OCI-LY1 (cell line): ENCODE results near the gene GABRA5.

Source experiments
- H2AFZ ChIP-seq: fragments of 200-600 bp; sonication (generic), shearing (Covaris generic); 2 replicates; pipeline ENCODE4 v1.6.0; 2014; ENCODE audit warnings: antibody characterized with exemption, mild to moderate bottlenecking, low read length
- H3F3A ChIP-seq: fragments of 200-600 bp; sonication (generic), shearing (Covaris generic); 2 replicates; pipeline ENCODE4 v1.6.0; 2014; ENCODE audit warnings: mild to moderate bottlenecking, antibody characterized with exemption, low read length, moderate library complexity; ENCODE audit not compliant: insufficient read depth
- H3K27ac ChIP-seq: fragments of 200-600 bp; sonication (generic); 2 replicates; pipeline ENCODE4 v1.5.1; 2014; ENCODE audit warnings: low read length, mixed run types, mild to moderate bottlenecking, low read depth; ENCODE audit not compliant: poor library complexity, severe bottlenecking
- H3K27me3 ChIP-seq: fragments of 200-600 bp; sonication (generic); 2 replicates; pipeline ENCODE4 v1.6.0; 2014; ENCODE audit warnings: antibody characterized with exemption, mild to moderate bottlenecking, low read length, moderate library complexity; ENCODE audit not compliant: insufficient read depth
- H3K36me3 ChIP-seq: fragments of 200-600 bp; sonication (generic); 2 replicates; pipeline ENCODE4 v1.6.1; 2014; ENCODE audit warnings: mild to moderate bottlenecking, antibody characterized with exemption, low read length, moderate library complexity, mixed read lengths; ENCODE audit not compliant: insufficient read depth
- H3K4me1 ChIP-seq: fragments of 200-600 bp; sonication (generic); 2 replicates; pipeline ENCODE4 v1.5.1; 2014; ENCODE audit warnings: mild to moderate bottlenecking, low read length, moderate library complexity; ENCODE audit not compliant: insufficient read depth, severe bottlenecking
- H3K4me2 ChIP-seq: fragments of 200-600 bp; sonication (generic), shearing (Covaris generic); 2 replicates; pipeline ENCODE4 v1.6.1; 2014; ENCODE audit warnings: low read length
- H3K4me3 ChIP-seq: fragments of 200-600 bp; sonication (generic); 2 replicates; pipeline ENCODE4 v1.5.1; 2014; ENCODE audit warnings: low read length, low read depth, mild to moderate bottlenecking, mixed read lengths; ENCODE audit not compliant: poor library complexity, severe bottlenecking
- H3K79me2 ChIP-seq: fragments of 200-600 bp; shearing (Covaris generic); 2 replicates; pipeline ENCODE4 v1.6.1; 2016; ENCODE audit warnings: mixed run types, low read length, mixed read lengths; ENCODE audit not compliant: insufficient read depth
- H3K9ac ChIP-seq: fragments of 200-600 bp; sonication (generic), shearing (Covaris generic); 2 replicates; pipeline ENCODE4 v1.6.1; 2014; ENCODE audit warnings: mild to moderate bottlenecking, low read length, mixed read lengths
- H3K9me2 ChIP-seq: fragments of 200-600 bp; sonication (generic), shearing (Covaris generic); 2 replicates; pipeline ENCODE4 v1.6.1; 2014; ENCODE audit warnings: low read depth, mild to moderate bottlenecking, low read length, mixed read lengths
- H3K9me3 ChIP-seq: fragments of 200-600 bp; shearing (Covaris generic); 2 replicates; pipeline ENCODE4 v1.6.1; 2014; ENCODE audit warnings: low read length, mixed read lengths
- H4K20me1 ChIP-seq: fragments of 200-600 bp; sonication (generic), shearing (Covaris generic); 2 replicates; pipeline ENCODE4 v1.6.0; 2016; ENCODE audit warnings: mild to moderate bottlenecking, low read length; ENCODE audit not compliant: insufficient read depth
- EZH2 ChIP-seq: fragments of 200-600 bp; sonication (generic), shearing (Covaris generic); IDR thresholded peaks from 2 replicates; pipeline ENCODE4 v1.8.0; 2017; ENCODE audit warnings: borderline replicate concordance, mixed run types, mild to moderate bottlenecking, antibody characterized with exemption, low read length, moderate library complexity, mixed read lengths
- TF ChIP-seq, protein P1 (sequence below): fragments of 200-600 bp; sonication (generic), shearing (Covaris generic); IDR thresholded peaks from 2 replicates; pipeline ENCODE4 v1.5.1; 2017; ENCODE audit warnings: mild to moderate bottlenecking, antibody characterized with exemption, low read length, moderate library complexity, mixed read lengths

Gene GABRA5

DNA sequence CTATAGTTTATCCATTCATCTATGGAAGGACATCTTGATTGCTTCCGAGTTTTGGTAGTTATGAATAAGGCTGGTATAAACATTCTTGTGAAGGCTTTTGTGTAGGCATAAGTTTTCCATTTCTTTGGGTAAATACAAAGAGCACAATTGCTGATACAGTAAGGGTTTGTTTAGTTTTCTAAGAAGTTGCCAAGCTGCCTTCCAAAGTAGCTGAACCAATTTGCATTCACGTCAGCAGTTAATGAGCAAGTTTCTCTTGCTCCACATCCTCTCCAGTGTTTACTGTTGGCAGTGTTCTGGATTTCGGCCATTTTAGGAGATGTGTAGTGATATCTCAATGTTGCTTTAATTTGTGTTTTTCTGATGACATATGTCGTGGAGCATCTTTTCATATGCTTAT, 34.2 kb downstream of the GABRA5 start:
- no peak overlapping the region for H3K4me3 ChIP-seq
- no peak overlapping the region for H2AFZ ChIP-seq
- H3K4me1 ChIP-seq: no peaks in the 10 kb centered on the region
- H4K20me1 ChIP-seq: no peaks in the 10 kb centered on the region
- H3K79me2 ChIP-seq: no peaks in the 10 kb centered on the region
- no peak overlapping the region for H3K27ac ChIP-seq
- H3K9ac ChIP-seq: no peak overlapping the region
- no peaks in the 10 kb centered on the region for H3K9me2 ChIP-seq
- H3F3A ChIP-seq: no peaks in the 10 kb centered on the region
- H3K9me3 ChIP-seq: 0 out of 2 replicates have a peak, but pooled peaks cover 3% of the 10 kb centered on the region
- TF ChIP-seq, protein P1, sequence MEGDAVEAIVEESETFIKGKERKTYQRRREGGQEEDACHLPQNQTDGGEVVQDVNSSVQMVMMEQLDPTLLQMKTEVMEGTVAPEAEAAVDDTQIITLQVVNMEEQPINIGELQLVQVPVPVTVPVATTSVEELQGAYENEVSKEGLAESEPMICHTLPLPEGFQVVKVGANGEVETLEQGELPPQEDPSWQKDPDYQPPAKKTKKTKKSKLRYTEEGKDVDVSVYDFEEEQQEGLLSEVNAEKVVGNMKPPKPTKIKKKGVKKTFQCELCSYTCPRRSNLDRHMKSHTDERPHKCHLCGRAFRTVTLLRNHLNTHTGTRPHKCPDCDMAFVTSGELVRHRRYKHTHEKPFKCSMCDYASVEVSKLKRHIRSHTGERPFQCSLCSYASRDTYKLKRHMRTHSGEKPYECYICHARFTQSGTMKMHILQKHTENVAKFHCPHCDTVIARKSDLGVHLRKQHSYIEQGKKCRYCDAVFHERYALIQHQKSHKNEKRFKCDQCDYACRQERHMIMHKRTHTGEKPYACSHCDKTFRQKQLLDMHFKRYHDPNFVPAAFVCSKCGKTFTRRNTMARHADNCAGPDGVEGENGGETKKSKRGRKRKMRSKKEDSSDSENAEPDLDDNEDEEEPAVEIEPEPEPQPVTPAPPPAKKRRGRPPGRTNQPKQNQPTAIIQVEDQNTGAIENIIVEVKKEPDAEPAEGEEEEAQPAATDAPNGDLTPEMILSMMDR: no peak
- TF ChIP-seq EZH2: no peak
- no peak overlapping the region for H3K4me2 ChIP-seq
- no peaks in the 10 kb centered on the region for H3K36me3 ChIP-seq
- H3K27me3 ChIP-seq: no peaks in the 10 kb centered on the region

DNA sequence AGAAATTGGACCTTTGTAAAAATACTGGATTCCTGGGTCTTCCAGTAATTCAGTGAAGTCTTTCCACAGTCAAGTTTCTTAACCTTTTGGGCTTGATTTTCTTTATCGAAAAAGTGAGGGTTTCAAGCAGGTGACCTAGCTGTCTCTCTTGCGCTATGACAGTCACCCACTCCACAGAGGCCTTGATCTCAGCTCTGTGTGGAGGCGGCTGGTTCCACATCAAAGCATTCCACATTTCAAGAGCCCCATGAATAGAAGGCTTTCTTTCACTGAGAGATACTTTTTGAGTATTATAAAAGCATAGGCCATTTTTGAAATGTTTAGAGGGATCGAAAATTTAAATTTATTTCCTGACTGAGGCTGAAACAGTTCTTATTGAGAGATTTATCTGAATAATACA, 43.9 kb downstream of the GABRA5 start:
- no peak overlapping the region for H2AFZ ChIP-seq
- no peak overlapping the region for H3K4me3 ChIP-seq
- H3K36me3 ChIP-seq: no peaks in the 10 kb centered on the region
- no peak overlapping the region for H3K27ac ChIP-seq
- H3K4me1 ChIP-seq: no peaks in the 10 kb centered on the region
- TF ChIP-seq, protein P1: no peak
- no peak for TF ChIP-seq EZH2
- H3K79me2 ChIP-seq: no peaks in the 10 kb centered on the region
- H3F3A ChIP-seq: no peaks in the 10 kb centered on the region
- no peaks in the 10 kb centered on the region for H3K9me3 ChIP-seq
- H3K9me2 ChIP-seq: no peaks in the 10 kb centered on the region
- H3K4me2 ChIP-seq: no peak overlapping the region
- no peaks in the 10 kb centered on the region for H3K27me3 ChIP-seq
- H4K20me1 ChIP-seq: no peaks in the 10 kb centered on the region
- H3K9ac ChIP-seq: no peak overlapping the region

DNA sequence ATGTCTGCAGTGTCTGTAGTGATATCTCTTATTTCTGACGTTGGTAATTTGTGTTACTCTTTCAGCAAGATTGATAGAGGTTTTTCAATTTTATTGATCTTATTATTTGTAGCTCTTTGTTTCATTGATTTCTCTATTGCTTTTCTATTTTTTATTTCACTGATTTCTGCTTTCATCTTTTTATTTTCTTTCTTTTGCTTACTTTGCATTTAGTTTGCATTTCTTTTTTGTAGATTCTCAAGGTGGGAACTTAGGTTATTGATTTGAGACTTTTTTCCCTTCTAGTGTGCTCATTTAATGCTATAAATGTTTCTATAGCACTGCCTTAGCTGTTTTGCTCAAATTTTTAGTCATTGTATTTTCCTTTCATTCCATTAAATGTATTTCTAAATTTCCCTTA, 54.6 kb downstream of the GABRA5 start:
- Histone ChIP-seq H3K36me3 (no peaks in the 10 kb centered on the region), H3K79me2 (no peaks in the 10 kb centered on the region), H3K4me2 (no peak overlapping the region), H3K27ac (no peak overlapping the region), H4K20me1 (no peaks in the 10 kb centered on the region), H3K4me1 (no peaks in the 10 kb centered on the region), H2AFZ (no peak overlapping the region), H3F3A (no peaks in the 10 kb centered on the region), H3K9me2 (no peaks in the 10 kb centered on the region), H3K9ac (no peak overlapping the region), H3K9me3 (no peaks in the 10 kb centered on the region; the same call in 1 of the 2 replicates), H3K27me3 (no peaks in the 10 kb centered on the region), H3K4me3 (no peak overlapping the region)
- TF ChIP-seq, protein P1: no peak
- no peak for TF ChIP-seq EZH2
